Small intestine (tissue), 7 donors: ENCODE measurements around the gene TRIM74. TPM values are rescaled to one million over a fixed set of nuclear protein-coding genes. Genes with fewer than 3 reads are reported as not detected.
"Not testable (repeated sequence)": the region's sequence is repeated elsewhere in the genome, so short reads cannot be mapped to it uniquely, and the experiment has no call there.

ENCODE experiments used
- DNase-seq, 2 donors: peaks; one replicate each; pipeline versions ENCODE4 v3.0.0 to v3.0.0-alpha.2; 2013
- FAIRE-seq: peaks from 2 replicates; lab custom pipeline; 2012; peaks lifted over from hg19 to GRCh38; lab: Jason Lieb, UNC
- H3K27ac ChIP-seq, 3 donors: one replicate each; pipeline ENCODE4 v1.5.1; 2013; ENCODE audit warnings: low read length in 2 of 3, mild to moderate bottlenecking in 2 of 3, control low read depth in 1 of 3, inconsistent platforms in 1 of 3, low read depth in 1 of 3, moderate library complexity in 1 of 3
- H3K27me3 ChIP-seq, 3 donors: one replicate each; pipeline ENCODE4 v1.6.1; 2013; ENCODE audit warnings: low read length in 3 of 3, inconsistent platforms in 1 of 3; ENCODE audit not compliant: control insufficient read depth in 3 of 3, insufficient read depth in 3 of 3
- H3K36me3 ChIP-seq, 3 donors: one replicate each; pipeline ENCODE4 v1.6.1; 2013; ENCODE audit warnings: low read length in 3 of 3, inconsistent platforms in 1 of 3, low read depth in 1 of 3, mild to moderate bottlenecking in 1 of 3, moderate library complexity in 1 of 3; ENCODE audit not compliant: control insufficient read depth in 3 of 3, insufficient read depth in 2 of 3
- H3K4me1 ChIP-seq, 3 donors: one replicate each; pipeline ENCODE4 v1.6.1; 2013; ENCODE audit warnings: low read length in 2 of 3, inconsistent platforms in 1 of 3, low read depth in 1 of 3, mild to moderate bottlenecking in 1 of 3, moderate library complexity in 1 of 3; ENCODE audit not compliant: control insufficient read depth in 3 of 3, insufficient read depth in 2 of 3
- H3K4me3 ChIP-seq, 3 donors: one replicate each; pipeline ENCODE4 v1.5.1; 2013; ENCODE audit warnings: low read length in 3 of 3, control low read depth in 1 of 3, inconsistent platforms in 1 of 3, low read depth in 1 of 3, mild to moderate bottlenecking in 1 of 3, moderate library complexity in 1 of 3
- H3K9me3 ChIP-seq, 2 donors: one replicate each; pipeline ENCODE4 v1.6.1; 2013; ENCODE audit warnings: low read depth in 1 of 2, low read length in 1 of 2; ENCODE audit not compliant: control insufficient read depth in 2 of 2, insufficient read depth in 1 of 2
- WGBS, 3 donors: extraction: QIAGEN DNeasy Blood & Tissue Kit; methylation state at CpG; one replicate each; pipeline ENCODE4 v1.1.7; 2013; 5-methylcytosine and 5-hydroxymethylcytosine counted together
- polyA plus RNA-seq, 4 donors: library from polyadenylated mRNA; stranded (reverse) in 3 of 4; unstranded in 1 of 4; fragments of 200-250 nt in 3 of 4; fragments of 120-200 nt in 1 of 4; gene quantifications; one replicate each; pipeline versions ENCODE4 v1.2.1 to v1.2.3, GENCODE V29; 2013
- donor health status: healthy with polysubstance abuse.
- donor health status: control.
- donor health status: control.
- donor health status: Bipolar disorder and iron deficiency.
- donor health status: healthy.

The TRIM74 gene
- polyA plus RNA-seq, 4 donors = 0.46 to 1.4 (median 1.2) TPM

GRCh38 chr7:72911395-72911794, 57.9 kb downstream of the TRIM74 start:
- not testable (repeated sequence) for H3K27ac ChIP-seq, H3K4me1 ChIP-seq, FAIRE-seq, H3K9me3 ChIP-seq, H3K27me3 ChIP-seq, DNase-seq, H3K4me3 ChIP-seq
- H3K36me3 ChIP-seq = peaks cover 0 to 39% (median 8%) of the 10 kb centered on the region in 3 donors
- WGBS, 3 donors = 86 to 91% (median 86%) methylated on average over 7 to 10 of the region's 12 CpGs

Other genes with a start within 250 kb of the TRIM74 start
- 1 to 10 TPM; 1.1 to 3.9 (median 2.0) TPM for gene TYW1B, start 141.3 kb downstream of the TRIM74 start, polyA plus RNA-seq
- 10 to 100 TPM; 13.5 to 42.7 (median 19.0) TPM for gene POM121, start 44.4 kb downstream of the TRIM74 start, polyA plus RNA-seq
- under 1 TPM in 1 of 4 donors, not detected in 3; 0.28 TPM for gene SPDYE8, start 60.3 kb upstream of the TRIM74 start, polyA plus RNA-seq
- under 1 TPM in 1 of 4 donors, not detected in 3; 0.41 TPM for gene SPDYE11, start 88.4 kb upstream of the TRIM74 start, polyA plus RNA-seq
- under 1 TPM in 1 of 4 donors, not detected in 3; 0.30 TPM for gene SPDYE9, start 116.6 kb upstream of the TRIM74 start, polyA plus RNA-seq